Caco-2 (cell line): ENCODE data around the gene NR5A2. TPM values are rescaled to one million over a fixed set of nuclear protein-coding genes. Genes with fewer than 3 reads are reported as not detected.

Experiments used
- BruUV-seq: library from RNA; stranded (reverse); fragments of 400-500 nt; replicated peaks from 2 replicates; lab custom pipeline; 2021; lab: Mats Ljungman, UMichigan
- CTCF ChIA-PET: fragments of 300-600 bp; sonication (Branson Sonifier 250); formaldehyde crosslinking; loops from one replicate; lab custom pipeline; 2022; ENCODE audit warnings: antibody characterized with exemption; lab: Charles Lee
- POLR2A ChIA-PET: fragments of 300-600 bp; sonication (Branson Sonifier 250); formaldehyde crosslinking; loops from one replicate; lab custom pipeline; 2022; ENCODE audit warnings: antibody characterized with exemption; lab: Charles Lee
- DNase-seq, 2 experiments: peaks; one replicate each; pipeline versions ENCODE4 v3.0.0 to v3.0.0-alpha.2; 2020 to 2022
- H3K27me3 ChIP-seq: replicated peaks from 2 replicates; pipeline ENCODE4 v1.6.0; 2011; ENCODE audit warnings: low read length; ENCODE audit not compliant: control insufficient read depth, insufficient read depth
- H3K36me3 ChIP-seq: 2 replicates; pipeline ENCODE4 v1.5.1; 2011; ENCODE audit warnings: low read length; ENCODE audit not compliant: control insufficient read depth, insufficient read depth
- H3K4me1 ChIP-seq: fragments of 250-450 bp; sonication (Bioruptor Pico); 2 replicates; pipeline ENCODE4 v1.5.1; 2020; ENCODE audit warnings: mild to moderate bottlenecking
- H3K4me3 ChIP-seq: 2 replicates; pipeline ENCODE4 v1.5.1; 2011; ENCODE audit warnings: low read depth, mild to moderate bottlenecking, control low read depth, low read length
- H3K9me3 ChIP-seq: fragments of 250-450 bp; sonication (Bioruptor Pico); 2 replicates; pipeline ENCODE4 v1.5.1; 2020; ENCODE audit warnings: mild to moderate bottlenecking, moderate library complexity
- H3K27ac Mint-ChIP-seq: one replicate; pipeline ENCODE4 v1.8.0; 2022; ENCODE audit warnings: mixed read lengths; ENCODE audit not compliant: unreplicated experiment
- H3K27me3 Mint-ChIP-seq: one replicate; pipeline ENCODE4 v1.8.0; 2022; ENCODE audit warnings: mixed read lengths; ENCODE audit not compliant: insufficient read depth, unreplicated experiment
- H3K36me3 Mint-ChIP-seq: one replicate; pipeline ENCODE4 v1.8.0; 2022; ENCODE audit warnings: mild to moderate bottlenecking, mixed read lengths; ENCODE audit not compliant: insufficient read depth, unreplicated experiment
- H3K4me1 Mint-ChIP-seq: one replicate; pipeline ENCODE4 v1.8.0; 2022; ENCODE audit warnings: low read depth, mixed read lengths; ENCODE audit not compliant: unreplicated experiment
- H3K4me3 Mint-ChIP-seq: one replicate; pipeline ENCODE4 v1.8.0; 2022; ENCODE audit warnings: mild to moderate bottlenecking, moderate library complexity, mixed read lengths; ENCODE audit not compliant: unreplicated experiment
- H3K9me3 Mint-ChIP-seq: one replicate; pipeline ENCODE4 v1.8.0; 2022; ENCODE audit warnings: mixed read lengths; ENCODE audit not compliant: unreplicated experiment
- CTCF ChIP-seq, 2 experiments: fragments of 200-600 bp in 1 of 2; IDR thresholded peaks; 1 replicate in 1 of 2; 2 replicates in 1 of 2; pipeline versions ENCODE4 v1.5.1 to v1.8.0; 2011 to 2022; ENCODE audit warnings: antibody characterized with exemption in 1 of 2, control low read depth in 1 of 2, inconsistent platforms in 1 of 2, low read depth in 1 of 2, low read length in 1 of 2, mild to moderate bottlenecking in 1 of 2, moderate library complexity in 1 of 2; ENCODE audit not compliant: insufficient read depth in 1 of 2, severe bottlenecking in 1 of 2, unreplicated experiment in 1 of 2
- intact Hi-C: fragments of 100-400 bp; cut with micrococcal nuclease; formaldehyde crosslinking; loops from one replicate; pipeline ENCODE4 v1.10.0; 2022; ENCODE audit not compliant: unreplicated experiment
- total RNA-seq: library from RNA; stranded (reverse); gene quantifications from 2 replicates; pipeline ENCODE4 v1.2.3, GENCODE V29; 2022

NR5A2 gene
- total RNA-seq, 1 experiment from 2014 or later: 6.5 TPM

- H3K36me3 Mint-ChIP-seq: no peaks in the 10 kb centered on the region
- peaks cover 13% of the 10 kb centered on the region for H3K4me1 Mint-ChIP-seq
- no TSS peak for BruUV-seq
- ChIA-PET POLR2A (no interaction called here), CTCF (no interaction called here)
- H3K9me3 ChIP-seq: no peaks in the 10 kb centered on the region
- no peak for DNase-seq
- H3K36me3 ChIP-seq: no peaks in the 10 kb centered on the region
- H3K27ac Mint-ChIP-seq: no peak overlapping the region
- H3K27me3 Mint-ChIP-seq: no peaks in the 10 kb centered on the region
- intact Hi-C loops: no loop called here
- TF ChIP-seq CTCF (IDR thresholded peaks at IDR 0.05; ENCODE audit: insufficient read depth in 1 of 2, low read depth in 1 of 2, low read length in 1 of 2, severe bottlenecking in 1 of 2, unreplicated experiment in 1 of 2): no peak
- no peak overlapping the region for H3K4me3 Mint-ChIP-seq
- peaks cover 9% of the 10 kb centered on the region; the same call in 1 of the 2 replicates for H3K4me1 ChIP-seq
- H3K4me3 ChIP-seq: no peak overlapping the region
- H3K9me3 Mint-ChIP-seq: no peaks in the 10 kb centered on the region
- H3K27me3 ChIP-seq: no peaks in the 10 kb centered on the region
Observed at GRCh38 chr1:200034761-200035396, 7.4 kb downstream of the NR5A2 start.

- intact Hi-C loops: no loop called here
- no peaks in the 10 kb centered on the region for H3K36me3 ChIP-seq
- no peak for DNase-seq
- no peaks in the 10 kb centered on the region for H3K27me3 ChIP-seq
- H3K4me1 ChIP-seq: 0 out of 2 replicates have a peak, but pooled peaks cover 3% of the 10 kb centered on the region
- Mint-ChIP-seq H3K4me3 (no peak overlapping the region), H3K9me3 (no peaks in the 10 kb centered on the region), H3K36me3 (peaks cover 3% of the 10 kb centered on the region), H3K27me3 (no peaks in the 10 kb centered on the region), H3K27ac (no peak overlapping the region), H3K4me1 (peaks cover 13% of the 10 kb centered on the region)
- no peak for TF ChIP-seq CTCF (IDR thresholded peaks at IDR 0.05; ENCODE audit: insufficient read depth in 1 of 2, low read depth in 1 of 2, low read length in 1 of 2, severe bottlenecking in 1 of 2, unreplicated experiment in 1 of 2)
- POLR2A ChIA-PET: no interaction called here
- H3K4me3 ChIP-seq: no peak overlapping the region
- CTCF ChIA-PET: no interaction called here
- no peaks in the 10 kb centered on the region for H3K9me3 ChIP-seq
- no TSS peak for BruUV-seq
Observed at GRCh38 chr1:200035397-200035955, 8.0 kb downstream of the NR5A2 start.

- Histone ChIP-seq H3K4me1 (no peaks in the 10 kb centered on the region), H3K9me3 (no peaks in the 10 kb centered on the region), H3K27me3 (no peaks in the 10 kb centered on the region), H3K36me3 (no peaks in the 10 kb centered on the region), H3K4me3 (no peak overlapping the region)
- Mint-ChIP-seq H3K4me3 (no peak overlapping the region), H3K27me3 (no peaks in the 10 kb centered on the region), H3K4me1 (peaks cover 13% of the 10 kb centered on the region), H3K9me3 (no peaks in the 10 kb centered on the region), H3K27ac (no peak overlapping the region), H3K36me3 (peaks cover 6% of the 10 kb centered on the region)
- CTCF ChIA-PET: no interaction called here
- POLR2A ChIA-PET: no interaction called here
- TF ChIP-seq CTCF (IDR thresholded peaks at IDR 0.05; ENCODE audit: insufficient read depth in 1 of 2, low read depth in 1 of 2, low read length in 1 of 2, severe bottlenecking in 1 of 2, unreplicated experiment in 1 of 2): no peak
- DNase-seq: no peak
- intact Hi-C loops: no loop called here
- no TSS peak for BruUV-seq
Observed at GRCh38 chr1:200035956-200036618, 8.6 kb downstream of the NR5A2 start.
